HFF-Myc (cell line): ENCODE measurements around the gene ZGLP1.

ENCODE experiments used
- DNase-seq: peaks from one replicate; pipeline ENCODE4 v3.0.0-alpha.2; 2011; ENCODE audit warnings: low read depth; ENCODE audit errors: extremely low read depth
- H3K4me3 ChIP-seq: replicated peaks from 2 replicates; pipeline ENCODE4 v1.5.1; 2011; ENCODE audit warnings: low read depth, mild to moderate bottlenecking, control low read depth, low read length
- TF ChIP-seq, protein P1 (sequence below): IDR thresholded peaks from 2 replicates; pipeline ENCODE4 v1.5.1; 2012; ENCODE audit warnings: mild to moderate bottlenecking, low read depth, low read length, control low read depth; ENCODE audit errors: missing control alignments

The ZGLP1 gene

DNA sequence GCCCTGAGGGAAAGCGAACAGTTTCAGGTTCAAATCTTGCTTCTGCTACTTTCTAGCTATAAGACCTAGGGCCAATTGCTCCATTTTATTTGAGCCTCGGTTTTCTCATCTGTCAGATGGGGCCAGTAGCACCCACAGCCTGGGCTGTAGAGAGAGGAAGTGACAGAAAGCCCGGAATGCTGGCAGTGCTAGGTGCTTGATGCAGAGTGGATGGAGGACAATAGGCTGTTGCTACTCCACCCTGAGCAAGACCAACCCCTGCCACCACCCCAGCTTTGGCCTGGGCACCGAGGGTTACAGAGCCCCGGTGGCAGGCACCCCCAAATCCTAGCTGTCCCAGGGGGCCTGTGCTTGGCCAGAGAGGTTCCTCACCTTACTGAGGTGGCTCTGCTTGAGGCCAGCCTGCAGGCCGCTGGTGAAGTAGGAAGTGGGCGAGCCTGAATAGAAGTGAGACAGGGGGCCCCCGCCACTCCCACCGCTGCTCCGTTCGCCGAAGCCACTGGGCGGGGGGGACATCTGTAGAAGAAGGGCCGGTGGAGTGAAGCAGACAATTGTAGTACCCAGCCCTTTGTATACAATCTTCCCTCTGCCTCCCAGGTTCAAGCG, 8.3 kb upstream of the ZGLP1 start:
- no peak overlapping the region for H3K4me3 ChIP-seq
- TF ChIP-seq, protein P1, sequence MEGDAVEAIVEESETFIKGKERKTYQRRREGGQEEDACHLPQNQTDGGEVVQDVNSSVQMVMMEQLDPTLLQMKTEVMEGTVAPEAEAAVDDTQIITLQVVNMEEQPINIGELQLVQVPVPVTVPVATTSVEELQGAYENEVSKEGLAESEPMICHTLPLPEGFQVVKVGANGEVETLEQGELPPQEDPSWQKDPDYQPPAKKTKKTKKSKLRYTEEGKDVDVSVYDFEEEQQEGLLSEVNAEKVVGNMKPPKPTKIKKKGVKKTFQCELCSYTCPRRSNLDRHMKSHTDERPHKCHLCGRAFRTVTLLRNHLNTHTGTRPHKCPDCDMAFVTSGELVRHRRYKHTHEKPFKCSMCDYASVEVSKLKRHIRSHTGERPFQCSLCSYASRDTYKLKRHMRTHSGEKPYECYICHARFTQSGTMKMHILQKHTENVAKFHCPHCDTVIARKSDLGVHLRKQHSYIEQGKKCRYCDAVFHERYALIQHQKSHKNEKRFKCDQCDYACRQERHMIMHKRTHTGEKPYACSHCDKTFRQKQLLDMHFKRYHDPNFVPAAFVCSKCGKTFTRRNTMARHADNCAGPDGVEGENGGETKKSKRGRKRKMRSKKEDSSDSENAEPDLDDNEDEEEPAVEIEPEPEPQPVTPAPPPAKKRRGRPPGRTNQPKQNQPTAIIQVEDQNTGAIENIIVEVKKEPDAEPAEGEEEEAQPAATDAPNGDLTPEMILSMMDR: no peak
- DNase-seq: no peak

GRCh38 chr19:10317045-10317856, 7.6 kb upstream of the ZGLP1 start:
- no peak for DNase-seq
- no peak overlapping the region for H3K4me3 ChIP-seq
- TF ChIP-seq, protein P1: no peak

DNA sequence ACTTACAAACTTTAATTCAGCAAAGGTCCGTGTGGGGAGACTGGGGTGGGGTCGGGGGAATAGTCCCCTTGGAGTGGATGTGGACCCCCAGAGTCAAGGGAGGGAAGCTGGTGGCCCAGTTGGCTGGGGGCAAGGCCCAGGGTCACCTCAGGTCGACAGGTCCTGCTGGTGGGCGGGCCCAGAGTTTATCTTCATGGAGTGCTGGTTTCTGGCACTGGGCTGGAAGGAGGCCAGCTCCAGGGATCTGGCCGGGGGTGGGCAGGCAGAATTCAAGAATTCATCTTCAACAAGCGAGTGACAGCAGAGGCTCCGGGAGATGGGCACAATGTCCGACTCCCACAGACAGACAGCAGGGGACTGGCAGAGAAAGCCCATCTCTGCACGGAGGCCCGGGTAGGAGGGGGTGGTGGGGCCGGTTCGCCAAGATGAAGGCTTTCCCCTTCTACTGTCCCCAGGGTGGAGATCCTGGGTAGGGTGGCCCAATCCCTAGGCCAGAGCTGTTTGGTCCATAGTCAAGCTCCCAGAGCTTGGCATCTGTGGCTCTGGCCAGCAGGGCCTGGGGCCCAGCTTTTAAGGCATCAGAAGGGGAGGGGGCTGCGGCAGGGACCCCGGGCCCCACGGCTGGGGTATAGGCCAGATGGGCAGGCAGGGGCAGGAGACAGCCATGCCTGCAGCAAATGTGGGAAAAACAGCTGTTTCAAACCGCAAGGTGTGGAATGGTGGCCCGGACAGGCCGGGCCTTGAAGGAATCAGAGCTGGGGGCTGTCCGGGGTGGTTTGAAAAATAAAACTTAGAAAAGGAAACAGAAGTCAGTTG, 6.8 kb upstream of the ZGLP1 start:
- TF ChIP-seq, protein P1: no peak
- DNase-seq: no peak
- H3K4me3 ChIP-seq: peak overlapping the region; percentile 60

DNA sequence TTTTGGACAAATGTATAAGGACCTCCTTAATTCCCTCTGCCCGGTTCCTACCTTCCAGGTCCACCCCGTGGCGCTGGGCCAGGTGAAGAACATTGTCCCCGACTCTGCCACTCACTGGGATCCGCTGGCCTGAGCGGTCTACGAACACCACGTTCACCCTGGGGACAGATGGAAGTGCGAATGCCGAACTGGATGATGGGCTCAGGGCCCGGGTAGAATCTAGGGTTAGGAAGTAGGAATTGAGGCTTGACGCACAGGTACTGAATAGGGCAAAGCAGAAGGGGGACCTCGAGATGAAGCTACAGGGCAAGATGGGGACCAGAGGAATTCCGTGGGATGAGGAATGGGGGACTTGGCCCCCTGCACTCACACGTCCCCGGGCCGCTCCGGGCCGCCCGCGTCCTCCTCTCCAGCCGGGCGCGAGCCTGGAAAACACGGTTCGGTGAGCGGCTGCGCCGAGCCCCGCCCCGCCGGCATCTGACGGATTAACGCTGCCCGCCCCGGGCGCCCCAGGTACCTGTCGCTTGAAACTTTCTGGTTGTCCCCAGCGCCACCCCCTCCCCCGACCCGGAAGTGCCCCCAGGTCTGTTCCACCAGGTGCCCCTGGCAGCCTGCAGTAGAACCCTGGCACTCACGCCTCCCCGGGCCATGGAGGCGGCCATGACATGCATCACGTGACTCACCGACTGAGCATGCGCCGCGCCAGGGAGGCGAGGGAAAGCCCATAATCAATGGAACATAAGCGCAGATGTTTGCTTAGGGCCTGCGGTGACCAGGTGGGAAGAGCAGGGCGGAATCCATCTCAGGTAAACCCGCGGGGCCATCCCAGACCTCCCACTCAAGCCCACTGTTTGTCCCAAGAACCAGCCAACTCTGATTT, 6.0 kb upstream of the ZGLP1 start, which contains the start of gene FDX2:
Gene FDX2 (minus strand): TSS at position 681 of the 880 bp plus-strand sequence. CDS start 19 bp downstream, at position 662.
- peak within 1 kb of the TSS; percentile 60 for H3K4me3 ChIP-seq
- peak; percentile 63 for DNase-seq
- TF ChIP-seq, protein P1: no peak

DNA sequence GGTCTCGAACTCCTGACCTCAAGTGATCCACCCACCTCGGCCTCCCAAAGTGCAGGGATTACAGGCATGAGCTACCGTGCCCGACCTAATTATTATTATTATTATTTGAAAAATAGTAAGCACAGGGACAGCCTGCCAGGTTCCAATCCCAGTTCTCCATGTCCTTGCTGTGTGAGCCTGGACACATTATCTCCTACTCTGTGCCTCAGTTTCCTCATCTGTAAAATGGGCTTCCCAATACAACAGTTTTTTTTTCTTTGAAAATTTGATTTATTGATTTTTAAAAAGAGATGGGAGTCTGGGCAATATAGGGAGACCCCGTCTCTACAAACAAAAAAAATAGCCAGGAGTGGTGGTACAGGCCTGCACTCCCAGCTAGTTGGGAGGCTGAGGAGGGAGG, 3.3 kb downstream of the ZGLP1 start:
- no peak for DNase-seq
- TF ChIP-seq, protein P1: no peak
- no peak overlapping the region for H3K4me3 ChIP-seq
